ENCODE measurements around the gene ITPR3. TPM values are rescaled to one million over a fixed set of nuclear protein-coding genes. Genes with fewer than 3 reads are reported as not detected.

ITPR3 gene
- total RNA-seq, 1 donor from 2014 or later, result 17.7 TPM

GRCh38 chr6:33727932-33728331, 106.8 kb downstream of the ITPR3 start:
- Histone ChIP-seq H3K9me3 (ENCODE audit: insufficient read depth, low read depth, low read length) (no peaks in the 10 kb centered on the region), H3K4me2 (ENCODE audit: low read length) (no peak overlapping the region), H3K9ac (ENCODE audit: low read length) (no peak overlapping the region), H4K20me1 (ENCODE audit: insufficient read depth, low read length) (no peaks in the 10 kb centered on the region), H3K36me3 (ENCODE audit: insufficient read depth, low read length) (no peaks in the 10 kb centered on the region), H3K4me1 (ENCODE audit: insufficient read depth, low read length) (no peaks in the 10 kb centered on the region), H3K27me3 (ENCODE audit: insufficient read depth, low read length) (peaks cover 33% of the 10 kb centered on the region), H3K27ac (ENCODE audit: low read depth, low read length) (no peak overlapping the region), H2AFZ (ENCODE audit: low read depth, low read length) (no peak overlapping the region), H3K79me2 (ENCODE audit: insufficient read depth, low read length) (no peaks in the 10 kb centered on the region), H3K4me3 (ENCODE audit: insufficient read depth, low read depth, low read length) (no peak overlapping the region)
- no peak for DNase-seq (ENCODE audit: low read depth)
- Mint-ChIP-seq H3K4me1 (ENCODE audit: low read depth, unreplicated experiment) (peaks cover 13% of the 10 kb centered on the region), H3K27me3 (ENCODE audit: low read depth, unreplicated experiment) (peaks cover 39% of the 10 kb centered on the region), H3K27ac (ENCODE audit: unreplicated experiment) (no peak overlapping the region), H3K9me3 (ENCODE audit: unreplicated experiment) (peaks cover 2% of the 10 kb centered on the region), H3K36me3 (ENCODE audit: low read depth, unreplicated experiment) (peaks cover 3% of the 10 kb centered on the region), H3K4me3 (ENCODE audit: unreplicated experiment) (no peak overlapping the region)
- no peak for FAIRE-seq
- no peak for TF ChIP-seq EZH2 (IDR thresholded peaks at IDR 0.05; ENCODE audit: insufficient read depth, low read length)
- no peak for TF ChIP-seq CTCF (IDR thresholded peaks at IDR 0.05; ENCODE audit: insufficient read depth, low read depth, low read length)

- Histone ChIP-seq H3K27me3 (ENCODE audit: insufficient read depth, low read length) (peaks cover 28% of the 10 kb centered on the region), H3K4me1 (ENCODE audit: insufficient read depth, low read length) (no peaks in the 10 kb centered on the region), H3K79me2 (ENCODE audit: insufficient read depth, low read length) (no peaks in the 10 kb centered on the region), H3K9me3 (ENCODE audit: insufficient read depth, low read depth, low read length) (no peaks in the 10 kb centered on the region), H3K36me3 (ENCODE audit: insufficient read depth, low read length) (no peaks in the 10 kb centered on the region), H3K27ac (ENCODE audit: low read depth, low read length) (no peak overlapping the region), H4K20me1 (ENCODE audit: insufficient read depth, low read length) (no peaks in the 10 kb centered on the region), H3K4me3 (ENCODE audit: insufficient read depth, low read depth, low read length) (no peak overlapping the region), H2AFZ (ENCODE audit: low read depth, low read length) (no peak overlapping the region), H3K9ac (ENCODE audit: low read length) (no peak overlapping the region), H3K4me2 (ENCODE audit: low read length) (no peak overlapping the region)
- Mint-ChIP-seq H3K4me3 (ENCODE audit: unreplicated experiment) (no peak overlapping the region), H3K9me3 (ENCODE audit: unreplicated experiment) (peaks cover 2% of the 10 kb centered on the region), H3K36me3 (ENCODE audit: low read depth, unreplicated experiment) (peaks cover 3% of the 10 kb centered on the region), H3K27me3 (ENCODE audit: low read depth, unreplicated experiment) (peaks cover 34% of the 10 kb centered on the region), H3K27ac (ENCODE audit: unreplicated experiment) (no peak overlapping the region), H3K4me1 (ENCODE audit: low read depth, unreplicated experiment) (peaks cover 15% of the 10 kb centered on the region)
- FAIRE-seq, result no peak
- TF ChIP-seq EZH2 (IDR thresholded peaks at IDR 0.05; ENCODE audit: insufficient read depth, low read length) (no peak), CTCF (IDR thresholded peaks at IDR 0.05; ENCODE audit: insufficient read depth, low read depth, low read length) (no peak)
- DNase-seq (ENCODE audit: low read depth), result no peak
Observed at GRCh38 chr6:33728438-33728837, 107.3 kb downstream of the ITPR3 start.

- no peak overlapping the region for H3K9ac ChIP-seq (ENCODE audit: low read length)
- TF ChIP-seq CTCF (IDR thresholded peaks at IDR 0.05; ENCODE audit: insufficient read depth, low read depth, low read length), result no peak
- TF ChIP-seq EZH2 (IDR thresholded peaks at IDR 0.05; ENCODE audit: insufficient read depth, low read length), result no peak
- no peaks in the 10 kb centered on the region for H3K9me3 ChIP-seq (ENCODE audit: insufficient read depth, low read depth, low read length)
- Mint-ChIP-seq H3K27ac (ENCODE audit: unreplicated experiment) (no peak overlapping the region), H3K36me3 (ENCODE audit: low read depth, unreplicated experiment) (peaks cover 1% of the 10 kb centered on the region), H3K4me1 (ENCODE audit: low read depth, unreplicated experiment) (peaks cover 15% of the 10 kb centered on the region), H3K9me3 (ENCODE audit: unreplicated experiment) (peaks cover 2% of the 10 kb centered on the region), H3K4me3 (ENCODE audit: unreplicated experiment) (no peak overlapping the region), H3K27me3 (ENCODE audit: low read depth, unreplicated experiment) (peaks cover 27% of the 10 kb centered on the region)
- no peak for FAIRE-seq
- H3K27me3 ChIP-seq (ENCODE audit: insufficient read depth, low read length), result peaks cover 22% of the 10 kb centered on the region
- no peaks in the 10 kb centered on the region for H3K4me1 ChIP-seq (ENCODE audit: insufficient read depth, low read length)
- no peak overlapping the region for H2AFZ ChIP-seq (ENCODE audit: low read depth, low read length)
- DNase-seq (ENCODE audit: low read depth), result no peak
- H3K27ac ChIP-seq (ENCODE audit: low read depth, low read length), result no peak overlapping the region
- no peaks in the 10 kb centered on the region for H3K36me3 ChIP-seq (ENCODE audit: insufficient read depth, low read length)
- H4K20me1 ChIP-seq (ENCODE audit: insufficient read depth, low read length), result no peaks in the 10 kb centered on the region
- no peak overlapping the region for H3K4me2 ChIP-seq (ENCODE audit: low read length)
- no peaks in the 10 kb centered on the region for H3K79me2 ChIP-seq (ENCODE audit: insufficient read depth, low read length)
- no peak overlapping the region for H3K4me3 ChIP-seq (ENCODE audit: insufficient read depth, low read depth, low read length)
Observed at GRCh38 chr6:33729059-33729458, 107.9 kb downstream of the ITPR3 start.
